Amniotic epithelial cell (primary cell): ENCODE data around the gene MOSPD2.
A peak's percentile ranks its signal among the peaks of the same experiment; 100 is the strongest.

ENCODE experiments used
- DNase-seq: peaks from one replicate; pipeline ENCODE4 v3.0.0-alpha.2; 2010; ENCODE audit warnings: low read depth

Gene MOSPD2

GRCh38 chrX:14872851-14873675 lies at the start of gene MOSPD2, which contains the start of gene FANCB:
TSS of gene MOSPD2 (plus strand) at chrX:14873421. CDS start at chrX:14873529, 108 bp downstream.
TSS of gene FANCB (minus strand) at chrX:14873069. CDS start at chrX:14865510, 7,559 bp downstream.
- peak; percentile 90 for DNase-seq

GRCh38 chrX:14825851-14826250 lies 47.4 kb upstream of the MOSPD2 start:
- no peak for DNase-seq

- DNase-seq, result no peak
Observed at GRCh38 chrX:14826319-14826718, 46.9 kb upstream of the MOSPD2 start.

GRCh38 chrX:14829643-14830042 lies 43.6 kb upstream of the MOSPD2 start:
- DNase-seq, result no peak

- DNase-seq, result peak; percentile 44
Observed at GRCh38 chrX:14832151-14832550, 41.1 kb upstream of the MOSPD2 start.

GRCh38 chrX:14832586-14832985 lies 40.6 kb upstream of the MOSPD2 start:
- DNase-seq, result no peak

- no peak for DNase-seq
Observed at GRCh38 chrX:14837155-14837554, 36.1 kb upstream of the MOSPD2 start.

GRCh38 chrX:14843666-14844065 lies 29.6 kb upstream of the MOSPD2 start:
- DNase-seq, result no peak

- DNase-seq, result no peak
Observed at GRCh38 chrX:14851526-14851925, 21.7 kb upstream of the MOSPD2 start.

- peak; percentile 52 for DNase-seq
Observed at GRCh38 chrX:14864631-14865030, 8.6 kb upstream of the MOSPD2 start.

- peak; percentile 52 for DNase-seq
Observed at GRCh38 chrX:14865201-14865600, 8.0 kb upstream of the MOSPD2 start.

- DNase-seq, result no peak
Observed at GRCh38 chrX:14871767-14872166, 1.5 kb upstream of the MOSPD2 start.

- no peak for DNase-seq
Observed at GRCh38 chrX:14872355-14872754, 866 bp upstream of the MOSPD2 start.

GRCh38 chrX:14873676-14874049 lies 442 bp downstream of the MOSPD2 start:
- DNase-seq, result no peak

- DNase-seq, result no peak
Observed at GRCh38 chrX:14875624-14876023, 2.4 kb downstream of the MOSPD2 start.

- DNase-seq, result no peak
Observed at GRCh38 chrX:14883826-14884225, 10.6 kb downstream of the MOSPD2 start.

- DNase-seq, result no peak
Observed at GRCh38 chrX:14884714-14885113, 11.5 kb downstream of the MOSPD2 start.

GRCh38 chrX:14886252-14886651 lies 13.0 kb downstream of the MOSPD2 start:
- DNase-seq, result no peak

GRCh38 chrX:14896273-14896672 lies 23.1 kb downstream of the MOSPD2 start:
- DNase-seq, result no peak

- DNase-seq, result no peak
Observed at GRCh38 chrX:14897042-14897441, 23.8 kb downstream of the MOSPD2 start.

- peak; percentile 84 for DNase-seq
Observed at GRCh38 chrX:14899607-14900006, 26.4 kb downstream of the MOSPD2 start.

GRCh38 chrX:14902537-14902936 lies 29.3 kb downstream of the MOSPD2 start:
- DNase-seq, result no peak

GRCh38 chrX:14903891-14904290 lies 30.7 kb downstream of the MOSPD2 start:
- no peak for DNase-seq

- peak; percentile 53 for DNase-seq
Observed at GRCh38 chrX:14913241-14913640, 40.0 kb downstream of the MOSPD2 start.
